SU-DHL-6 (cell line): ENCODE data around the gene MAP3K20.
A peak's percentile ranks its signal among the peaks of the same experiment; 100 is the strongest.

Source experiments
- H2AFZ ChIP-seq: fragments of 200-600 bp; sonication (generic); 2 replicates; pipeline ENCODE4 v1.6.1; 2014; ENCODE audit warnings: low read depth, mild to moderate bottlenecking, moderate library complexity, mixed read lengths, antibody characterized with exemption, low read length; ENCODE audit not compliant: severe bottlenecking
- H3F3A ChIP-seq: fragments of 200-600 bp; shearing (Covaris generic); 2 replicates; pipeline ENCODE4 v1.6.0; 2016; ENCODE audit warnings: antibody characterized with exemption, mild to moderate bottlenecking; ENCODE audit not compliant: insufficient read depth
- H3K27ac ChIP-seq: fragments of 200-600 bp; sonication (generic); 2 replicates; pipeline ENCODE4 v1.5.1; 2016; ENCODE audit warnings: low read depth, mild to moderate bottlenecking, low read length, moderate library complexity, mixed read lengths
- H3K27me3 ChIP-seq: fragments of 200-600 bp; sonication (generic), shearing (Covaris generic); 2 replicates; pipeline ENCODE4 v1.6.0; 2014; ENCODE audit warnings: mild to moderate bottlenecking, low read length
- H3K36me3 ChIP-seq: fragments of 200-600 bp; sonication (generic); 2 replicates; pipeline ENCODE4 v1.6.1; 2014; ENCODE audit warnings: mild to moderate bottlenecking, low read length, mixed read lengths
- H3K4me2 ChIP-seq: fragments of 300-600, 200-600 bp; shearing (Covaris generic), sonication (generic); 2 replicates; pipeline ENCODE4 v1.6.0; 2014; ENCODE audit warnings: low read length, low read depth, mild to moderate bottlenecking; ENCODE audit not compliant: poor library complexity, severe bottlenecking
- H3K4me3 ChIP-seq: fragments of 200-600 bp; sonication (generic); 2 replicates; pipeline ENCODE4 v1.5.1; 2014; ENCODE audit warnings: antibody characterized with exemption, low read length, mild to moderate bottlenecking, mixed read lengths; ENCODE audit not compliant: insufficient read depth, poor library complexity, severe bottlenecking
- H3K79me2 ChIP-seq: fragments of 200-600 bp; sonication (generic); 2 replicates; pipeline ENCODE4 v1.6.1; 2014; ENCODE audit warnings: mild to moderate bottlenecking, low read length, moderate library complexity; ENCODE audit not compliant: insufficient read depth
- H3K9ac ChIP-seq: fragments of 200-600 bp; sonication (generic); 2 replicates; pipeline ENCODE4 v1.7.0; 2014; ENCODE audit warnings: mild to moderate bottlenecking, low read length
- H3K9me2 ChIP-seq: fragments of 200-600 bp; sonication (generic); replicated peaks from 2 replicates; pipeline ENCODE4 v1.6.1; 2014; ENCODE audit warnings: low read length; ENCODE audit not compliant: insufficient read depth
- H3K9me3 ChIP-seq: fragments of 200-600 bp; sonication (generic); 2 replicates; pipeline ENCODE4 v1.6.1; 2014; ENCODE audit warnings: low read length, mixed read lengths; ENCODE audit not compliant: insufficient read depth
- H4K20me1 ChIP-seq: fragments of 200-600 bp; sonication (generic); 2 replicates; pipeline ENCODE4 v1.6.1; 2014; ENCODE audit warnings: low read depth, mild to moderate bottlenecking, antibody characterized with exemption, low read length, moderate library complexity, mixed read lengths
- CTCF ChIP-seq: fragments of 200-600 bp; sonication (generic); IDR thresholded peaks from one replicate; pipeline ENCODE4 v1.5.1; 2017; ENCODE audit warnings: antibody characterized with exemption, mild to moderate bottlenecking, low read length, moderate library complexity; ENCODE audit not compliant: insufficient read depth, poor library complexity, severe bottlenecking
- EZH2phosphoT487 ChIP-seq: fragments of 200-600 bp; sonication (generic), shearing (Covaris generic); conservative IDR thresholded peaks from 2 replicates; pipeline ENCODE4 v1.6.1; 2018; ENCODE audit warnings: mild to moderate bottlenecking, antibody characterized with exemption, low read length, moderate library complexity, mixed read lengths

The MAP3K20 gene

GRCh38 chr2:173075781-173076580 is at the start of gene MAP3K20:
Gene MAP3K20 (plus strand): TSS chr2:173075846. CDS start chr2:173091032, 15,186 bp downstream.
- Histone ChIP-seq H3F3A (no peaks in the 10 kb centered on the region), H3K9me2 (no peaks in the 10 kb centered on the region), H2AFZ (peak within 1 kb of the TSS; percentile 54), H3K4me3 (peak within 1 kb of the TSS; percentile 42), H4K20me1 (no peaks in the 10 kb centered on the region), H3K9me3 (no peaks in the 10 kb centered on the region), H3K27ac (no peak within 1 kb of the TSS), H3K36me3 (no peaks in the 10 kb centered on the region), H3K9ac (peak within 1 kb of the TSS; percentile 40), H3K27me3 (no peaks in the 10 kb centered on the region), H3K4me2 (peak within 1 kb of the TSS; percentile 48), H3K79me2 (no peaks in the 10 kb centered on the region)
- TF ChIP-seq CTCF (no peak), EZH2phosphoT487 (no peak)

GRCh38 chr2:173026479-173026878 is 49.2 kb upstream of the MAP3K20 start:
- Histone ChIP-seq H3K4me2 (no peak overlapping the region), H3K36me3 (no peaks in the 10 kb centered on the region), H4K20me1 (no peaks in the 10 kb centered on the region), H3K9me2 (no peaks in the 10 kb centered on the region), H3K9ac (no peak overlapping the region), H3K4me3 (no peak overlapping the region), H3F3A (no peaks in the 10 kb centered on the region), H3K9me3 (no peaks in the 10 kb centered on the region), H3K27ac (no peak overlapping the region), H2AFZ (no peak overlapping the region), H3K79me2 (no peaks in the 10 kb centered on the region), H3K27me3 (no peaks in the 10 kb centered on the region)
- no peak for TF ChIP-seq EZH2phosphoT487
- no peak for TF ChIP-seq CTCF

DNA sequence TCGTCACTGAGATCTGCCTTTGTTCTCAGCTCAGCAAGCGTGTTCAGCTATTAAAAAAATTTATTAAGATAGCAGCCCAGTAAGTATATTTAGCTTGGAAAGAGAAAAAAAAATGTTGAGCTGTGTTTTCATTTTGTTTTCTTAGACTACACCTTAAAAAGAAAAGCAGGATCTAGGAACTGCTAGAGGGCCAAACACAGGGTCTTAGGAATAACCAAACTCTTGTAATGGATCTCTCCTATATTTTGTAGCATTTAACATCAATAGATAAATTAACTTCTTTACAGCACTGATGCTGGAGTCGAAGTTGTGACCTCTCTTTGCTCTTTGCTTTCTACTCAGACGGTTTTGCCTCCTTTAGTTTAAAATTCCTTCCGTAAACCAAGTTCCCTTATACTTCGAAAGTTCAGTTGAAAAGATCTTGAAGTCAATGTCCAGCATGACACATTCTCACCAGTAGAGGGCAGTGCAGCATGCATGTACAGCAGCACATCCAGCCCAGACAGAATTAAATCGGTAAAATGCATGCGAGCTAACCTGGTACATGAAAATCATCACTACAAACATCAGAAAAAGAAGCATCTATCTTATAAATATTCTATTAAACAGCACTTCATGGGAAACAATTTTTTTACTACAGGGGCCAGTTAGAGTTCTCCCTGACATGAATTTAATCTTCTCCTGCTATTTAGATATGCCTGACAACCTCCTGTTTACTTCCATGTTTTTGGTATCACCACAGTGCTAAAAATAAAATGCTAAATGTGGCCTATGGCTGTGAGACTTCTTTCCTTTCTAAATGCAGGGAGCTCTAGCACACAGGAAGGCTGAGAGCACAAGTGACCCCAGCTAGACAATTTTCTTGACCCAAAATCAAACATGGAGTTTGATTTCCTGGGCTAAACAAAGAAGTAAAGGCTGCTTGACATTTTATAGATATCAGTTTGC is 48.2 kb upstream of the MAP3K20 start:
- H3K9me3 ChIP-seq, result no peaks in the 10 kb centered on the region
- H3K4me2 ChIP-seq, result no peak overlapping the region
- no peaks in the 10 kb centered on the region for H4K20me1 ChIP-seq
- H3K27me3 ChIP-seq, result no peaks in the 10 kb centered on the region
- TF ChIP-seq EZH2phosphoT487, result no peak
- TF ChIP-seq CTCF, result peak; percentile 85
- H2AFZ ChIP-seq, result no peak overlapping the region
- H3K79me2 ChIP-seq, result no peaks in the 10 kb centered on the region
- no peak overlapping the region for H3K27ac ChIP-seq
- H3K4me3 ChIP-seq, result no peak overlapping the region
- no peaks in the 10 kb centered on the region for H3K36me3 ChIP-seq
- H3K9me2 ChIP-seq, result no peaks in the 10 kb centered on the region
- H3K9ac ChIP-seq, result no peak overlapping the region
- H3F3A ChIP-seq, result no peaks in the 10 kb centered on the region
